GM12873 (cell line): Measurements from ENCODE around the gene SUMO3.

Source experiments
- CTCF ChIP-seq: IDR thresholded peaks from 2 replicates; pipeline ENCODE4 v1.5.1; 2012; ENCODE audit warnings: low read depth, mild to moderate bottlenecking, moderate library complexity, low read length, control low read depth; ENCODE audit not compliant: insufficient read depth; ENCODE audit errors: missing control alignments

SUMO3 gene

GRCh38 chr21:44780137-44780502 lies 37.7 kb downstream of the SUMO3 start:
- TF ChIP-seq CTCF: no peak

- no peak for TF ChIP-seq CTCF
These were observed 38.3 kb downstream of the SUMO3 start for GRCh38 chr21:44779417-44780136.

- no peak for TF ChIP-seq CTCF
These were observed 38.9 kb downstream of the SUMO3 start for GRCh38 chr21:44778983-44779382.

- TF ChIP-seq CTCF: no peak
These were observed 39.4 kb downstream of the SUMO3 start for GRCh38 chr21:44778499-44778911.

GRCh38 chr21:44778094-44778493 lies 39.8 kb downstream of the SUMO3 start:
- no peak for TF ChIP-seq CTCF

- TF ChIP-seq CTCF: no peak
These were observed 42.9 kb downstream of the SUMO3 start for GRCh38 chr21:44774972-44775371.

- no peak for TF ChIP-seq CTCF
These were observed 44.5 kb downstream of the SUMO3 start for GRCh38 chr21:44773291-44773932.
